Activated CD8-positive, alpha-beta memory T cell treated with anti-CD3 and anti-CD28 coated beads for 1 hour (primary cell): ENCODE data around the gene SPATA9.

Experiments
- DNase-seq, 2 donors: peaks; one replicate each; pipeline ENCODE4 v3.0.0-alpha.2; 2020; ENCODE audit warnings: low read depth in 1 of 2; ENCODE audit errors: extremely low read depth in 1 of 2

Gene SPATA9

GRCh38 chr5:95682891-95683290 lies at the start of gene SPATA9:
Gene SPATA9 (minus strand): TSS chr5:95682991. CDS start chr5:95682854, 137 bp downstream.
- DNase-seq: no peak

GRCh38 chr5:95731571-95732554 lies 49.1 kb upstream of the SPATA9 start:
- no peak for DNase-seq

GRCh38 chr5:95730730-95731570 lies 48.2 kb upstream of the SPATA9 start, which contains the start of gene RHOBTB3:
Gene RHOBTB3 (plus strand): TSS chr5:95731336. CDS start chr5:95731683, 347 bp downstream.
- no peak for DNase-seq

- DNase-seq: no peak
Observed at GRCh38 chr5:95730011-95730700, 47.4 kb upstream of the SPATA9 start.

GRCh38 chr5:95729115-95730010 lies 46.6 kb upstream of the SPATA9 start:
- no peak for DNase-seq

GRCh38 chr5:95728494-95729114 lies 45.8 kb upstream of the SPATA9 start:
- no peak for DNase-seq

- DNase-seq: no peak
Observed at GRCh38 chr5:95727764-95728191, 45.0 kb upstream of the SPATA9 start.

- DNase-seq: no peak
Observed at GRCh38 chr5:95726811-95727763, 44.3 kb upstream of the SPATA9 start.

- DNase-seq: no peak
Observed at GRCh38 chr5:95725937-95726810, 43.4 kb upstream of the SPATA9 start.

GRCh38 chr5:95725071-95725820 lies 42.5 kb upstream of the SPATA9 start:
- no peak for DNase-seq

GRCh38 chr5:95723632-95724369 lies 41.0 kb upstream of the SPATA9 start:
- DNase-seq: no peak

- DNase-seq: no peak
Observed at GRCh38 chr5:95721582-95722295, 38.9 kb upstream of the SPATA9 start.

- no peak for DNase-seq
Observed at GRCh38 chr5:95720094-95720786, 37.4 kb upstream of the SPATA9 start.

- no peak for DNase-seq
Observed at GRCh38 chr5:95718738-95719137, 35.9 kb upstream of the SPATA9 start.

- DNase-seq: no peak
Observed at GRCh38 chr5:95718203-95718602, 35.4 kb upstream of the SPATA9 start.
